WTC11 (cell line): ENCODE measurements around the gene ATF3. TPM values are rescaled to one million over a fixed set of nuclear protein-coding genes. Genes with fewer than 3 reads are reported as not detected.

Source experiments
- ATAC-seq: fragments of 200-7000 bp; cut with Tn5 transposase; 2 replicates; pipeline ENCODE4 v1.10.0; 2021; ENCODE audit warnings: mild to moderate bottlenecking, moderate library complexity
- CTCF ChIA-PET: fragments of 300-600 bp; sonication (Branson Sonifier 250); formaldehyde crosslinking; loops from one replicate; lab custom pipeline; 2021; ENCODE audit warnings: antibody characterized with exemption; lab: Charles Lee
- POLR2A ChIA-PET: fragments of 350-600 bp; sonication (Branson Sonifier 250); formaldehyde crosslinking; loops from one replicate; lab custom pipeline; 2021; ENCODE audit warnings: antibody characterized with exemption; lab: Charles Lee
- DNase-seq: peaks from one replicate; pipeline ENCODE4 v3.0.0; 2021; ENCODE audit warnings: low spot score
- H3K27ac Mint-ChIP-seq: 2 replicates; pipeline ENCODE4 v1.8.0; 2021; ENCODE audit warnings: mixed read lengths
- H3K27me3 Mint-ChIP-seq: 2 replicates; pipeline ENCODE4 v1.8.0; 2021; ENCODE audit warnings: low read depth, mild to moderate bottlenecking, moderate library complexity, mixed read lengths
- H3K36me3 Mint-ChIP-seq: 2 replicates; pipeline ENCODE4 v1.8.0; 2021; ENCODE audit warnings: mixed read lengths
- H3K4me1 Mint-ChIP-seq: 2 replicates; pipeline ENCODE4 v1.8.0; 2022; ENCODE audit warnings: mixed read lengths
- H3K4me3 Mint-ChIP-seq: 2 replicates; pipeline ENCODE4 v1.8.0; 2021; ENCODE audit warnings: mild to moderate bottlenecking, moderate library complexity, mixed read lengths
- H3K9me3 Mint-ChIP-seq: 2 replicates; pipeline ENCODE4 v1.8.0; 2021; ENCODE audit warnings: mixed read lengths
- CDX4 ChIP-seq: fragments of 250-450 bp; sonication (Bioruptor Pico); IDR thresholded peaks from 2 replicates; pipeline ENCODE4 v1.9.0; 2021; ENCODE audit warnings: moderate library complexity, mild to moderate bottlenecking, inconsistent platforms, borderline replicate concordance
- CREB1 ChIP-seq: sonication (generic); formaldehyde crosslinking; IDR thresholded peaks from 2 replicates; pipeline ENCODE4 v1.8.0; 2023; ENCODE audit warnings: mild to moderate bottlenecking, missing genetic modification reagents
- ESRRA ChIP-seq: sonication (generic); formaldehyde crosslinking; IDR thresholded peaks from 2 replicates; pipeline ENCODE4 v1.8.1; 2022; ENCODE audit warnings: mild to moderate bottlenecking, missing genetic modification reagents, borderline replicate concordance
- FOXK1 ChIP-seq: sonication (generic); formaldehyde crosslinking; IDR thresholded peaks from 2 replicates; pipeline ENCODE4 v1.8.0; 2022; ENCODE audit warnings: mild to moderate bottlenecking, moderate library complexity, missing genetic modification reagents
- HMGA2 ChIP-seq: fragments of 250-450 bp; sonication (Bioruptor Pico); IDR thresholded peaks from 2 replicates; pipeline ENCODE4 v1.4.0; 2021; ENCODE audit warnings: mild to moderate bottlenecking, moderate library complexity
- JAZF1 ChIP-seq: fragments of 250-450 bp; sonication (Bioruptor Pico); IDR thresholded peaks from 2 replicates; pipeline ENCODE4 v1.9.0; 2021; ENCODE audit warnings: moderate library complexity, mild to moderate bottlenecking, inconsistent platforms
- MXD4 ChIP-seq: fragments of 250-450 bp; sonication (Bioruptor Pico); IDR thresholded peaks from 2 replicates; pipeline ENCODE4 v1.8.0; 2021; ENCODE audit warnings: mild to moderate bottlenecking, moderate library complexity, borderline replicate concordance
- PREB ChIP-seq: sonication (generic); formaldehyde crosslinking; IDR thresholded peaks from 2 replicates; pipeline ENCODE4 v1.8.1; 2022; ENCODE audit warnings: mild to moderate bottlenecking, missing genetic modification reagents, moderate library complexity, borderline replicate concordance
- STAT6 ChIP-seq: sonication (generic); formaldehyde crosslinking; conservative IDR thresholded peaks from 2 replicates; pipeline ENCODE4 v1.8.1; 2023; ENCODE audit warnings: mild to moderate bottlenecking, low read depth, missing genetic modification reagents, moderate library complexity
- TEAD4 ChIP-seq: sonication (generic); formaldehyde crosslinking; IDR thresholded peaks from 2 replicates; pipeline ENCODE4 v1.8.0; 2022; ENCODE audit warnings: mild to moderate bottlenecking, missing genetic modification reagents
- TP53 ChIP-seq: sonication (generic); formaldehyde crosslinking; IDR thresholded peaks from 2 replicates; pipeline ENCODE4 v1.8.1; 2023; ENCODE audit warnings: mild to moderate bottlenecking, missing genetic modification reagents
- ZNF138 ChIP-seq: sonication (generic); formaldehyde crosslinking; conservative IDR thresholded peaks from 2 replicates; pipeline ENCODE4 v1.8.1; 2022; ENCODE audit warnings: mild to moderate bottlenecking, moderate library complexity, missing genetic modification reagents
- ZNF232 ChIP-seq: sonication (generic); formaldehyde crosslinking; IDR thresholded peaks from 2 replicates; pipeline ENCODE4 v1.8.0; 2022; ENCODE audit warnings: mild to moderate bottlenecking, missing genetic modification reagents
- ZNF396 ChIP-seq: fragments of 250-450 bp; sonication (Bioruptor Pico); IDR thresholded peaks from 2 replicates; pipeline ENCODE4 v1.8.0; 2021; ENCODE audit warnings: mild to moderate bottlenecking, moderate library complexity, borderline replicate concordance
- ZNF671 ChIP-seq: fragments of 250-450 bp; sonication (Bioruptor Pico); IDR thresholded peaks from 2 replicates; pipeline ENCODE4 v1.8.0; 2021; ENCODE audit warnings: mild to moderate bottlenecking
- total RNA-seq: library from RNA; stranded (reverse); gene quantifications from 3 replicates; pipeline ENCODE4 v1.2.3, GENCODE V29; 2021
- TF ChIP-seq, protein P1 (sequence below): sonication (generic); formaldehyde crosslinking; IDR thresholded peaks from 2 replicates; pipeline ENCODE4 v1.8.0; 2022; ENCODE audit warnings: mild to moderate bottlenecking, missing genetic modification reagents
- TF ChIP-seq, protein P2 (sequence below): sonication (generic); formaldehyde crosslinking; IDR thresholded peaks from 2 replicates; pipeline ENCODE4 v1.8.1; 2023; ENCODE audit warnings: mild to moderate bottlenecking, missing genetic modification reagents
- TF ChIP-seq, protein P3 (sequence below): sonication (generic); formaldehyde crosslinking; IDR thresholded peaks from 2 replicates; pipeline ENCODE4 v1.8.0; 2022; ENCODE audit warnings: mild to moderate bottlenecking, missing genetic modification reagents
- TF ChIP-seq, protein P4 (sequence below): sonication (generic); formaldehyde crosslinking; IDR thresholded peaks from 2 replicates; pipeline ENCODE4 v1.8.1; 2023; ENCODE audit warnings: mild to moderate bottlenecking, missing genetic modification reagents, borderline replicate concordance

Gene ATF3
- total RNA-seq, 1 experiment from 2014 or later: 19.4 TPM

DNA sequence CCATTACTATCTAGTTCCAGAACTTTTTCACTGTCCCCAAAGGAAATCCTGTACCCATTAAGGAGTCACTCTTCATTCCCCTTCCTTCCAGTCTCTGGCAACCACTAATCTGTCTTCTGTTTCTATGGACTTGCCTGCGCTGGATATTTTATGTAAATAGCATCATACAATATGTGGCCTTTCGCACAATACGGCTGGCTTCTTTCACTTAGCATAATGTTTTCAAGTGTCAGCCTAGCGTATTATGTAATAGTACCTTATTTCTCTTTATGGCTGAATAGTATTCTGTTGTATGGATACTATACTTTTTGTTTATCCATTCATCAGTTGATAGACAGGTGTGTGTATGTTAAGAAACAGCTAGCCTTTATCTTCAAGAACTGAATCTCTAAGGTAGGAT lies 14.3 kb downstream of the ATF3 start:
- DNase-seq: no peak
- H3K36me3 Mint-ChIP-seq: peaks cover 25% of the 10 kb centered on the region
- peaks cover 4% of the 10 kb centered on the region; the same call in 1 of the 2 replicates for H3K27me3 Mint-ChIP-seq
- H3K9me3 Mint-ChIP-seq: no peaks in the 10 kb centered on the region
- ATAC-seq: no peak
- no peak overlapping the region for H3K27ac Mint-ChIP-seq
- H3K4me3 Mint-ChIP-seq: no peak overlapping the region
- CTCF ChIA-PET: interaction anchor here (0.8 to 1.2 kb wide), 2 partner anchors 42 to 167 kb away, joined by 3 to 8 read pairs; no protein-coding TSS in a partner anchor
- peaks cover 4% of the 10 kb centered on the region for H3K4me1 Mint-ChIP-seq
- POLR2A ChIA-PET: interaction anchor here (1.2 kb wide), 1 partner anchor 15 kb away, joined by 4 read pairs; the partner anchor contains the start of gene ATF3
- TF ChIP-seq, protein P1, sequence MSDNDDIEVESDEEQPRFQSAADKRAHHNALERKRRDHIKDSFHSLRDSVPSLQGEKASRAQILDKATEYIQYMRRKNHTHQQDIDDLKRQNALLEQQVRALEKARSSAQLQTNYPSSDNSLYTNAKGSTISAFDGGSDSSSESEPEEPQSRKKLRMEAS (CRISPR knock-in tag): no peak
- TF ChIP-seq TP53: no peak
- no peak for TF ChIP-seq ZNF671
- no peak for TF ChIP-seq ZNF396 (CRISPR knock-in tag)
- no peak for TF ChIP-seq CDX4 (CRISPR knock-in tag)
- TF ChIP-seq MXD4 (CRISPR knock-in tag): no peak
- no peak for TF ChIP-seq ZNF138 (CRISPR knock-in tag)
- TF ChIP-seq ZNF232 (CRISPR knock-in tag): no peak
- TF ChIP-seq CREB1: no peak
- TF ChIP-seq FOXK1 (CRISPR knock-in tag): no peak

DNA sequence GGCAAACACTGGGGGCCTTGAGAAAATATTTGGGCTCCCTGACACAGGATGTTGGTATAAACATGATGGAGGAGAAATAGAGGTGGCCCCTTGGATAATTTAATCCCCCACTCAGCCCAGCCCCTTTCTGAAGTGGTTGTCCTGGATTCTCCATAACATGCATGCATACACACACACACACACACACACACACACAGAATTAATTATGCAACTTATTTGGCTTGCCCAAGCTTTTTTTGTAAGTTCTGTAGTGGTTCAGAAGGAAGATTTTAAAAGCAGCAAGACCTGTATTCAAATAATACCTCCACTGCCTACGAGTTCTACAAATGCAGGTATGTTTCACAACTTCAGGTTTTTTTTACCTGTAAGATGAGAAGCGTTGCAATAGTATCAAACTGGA lies 15.0 kb downstream of the ATF3 start:
- ChIA-PET POLR2A (interaction anchor here (1.2 kb wide), 1 partner anchor 15 kb away, joined by 4 read pairs; the partner anchor contains the start of gene ATF3), CTCF (interaction anchor here (1.2 kb wide), 1 partner anchor 168 kb away, joined by 8 read pairs; no protein-coding TSS in a partner anchor)
- DNase-seq: no peak
- H3K4me3 Mint-ChIP-seq: no peak overlapping the region
- peaks cover 18% of the 10 kb centered on the region for H3K36me3 Mint-ChIP-seq
- TF ChIP-seq JAZF1 (CRISPR knock-in tag) (no peak), TEAD4 (CRISPR knock-in tag) (no peak)
- TF ChIP-seq, protein P2, sequence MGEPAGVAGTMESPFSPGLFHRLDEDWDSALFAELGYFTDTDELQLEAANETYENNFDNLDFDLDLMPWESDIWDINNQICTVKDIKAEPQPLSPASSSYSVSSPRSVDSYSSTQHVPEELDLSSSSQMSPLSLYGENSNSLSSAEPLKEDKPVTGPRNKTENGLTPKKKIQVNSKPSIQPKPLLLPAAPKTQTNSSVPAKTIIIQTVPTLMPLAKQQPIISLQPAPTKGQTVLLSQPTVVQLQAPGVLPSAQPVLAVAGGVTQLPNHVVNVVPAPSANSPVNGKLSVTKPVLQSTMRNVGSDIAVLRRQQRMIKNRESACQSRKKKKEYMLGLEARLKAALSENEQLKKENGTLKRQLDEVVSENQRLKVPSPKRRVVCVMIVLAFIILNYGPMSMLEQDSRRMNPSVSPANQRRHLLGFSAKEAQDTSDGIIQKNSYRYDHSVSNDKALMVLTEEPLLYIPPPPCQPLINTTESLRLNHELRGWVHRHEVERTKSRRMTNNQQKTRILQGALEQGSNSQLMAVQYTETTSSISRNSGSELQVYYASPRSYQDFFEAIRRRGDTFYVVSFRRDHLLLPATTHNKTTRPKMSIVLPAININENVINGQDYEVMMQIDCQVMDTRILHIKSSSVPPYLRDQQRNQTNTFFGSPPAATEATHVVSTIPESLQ (CRISPR knock-in tag): no peak
- TF ChIP-seq, protein P3, sequence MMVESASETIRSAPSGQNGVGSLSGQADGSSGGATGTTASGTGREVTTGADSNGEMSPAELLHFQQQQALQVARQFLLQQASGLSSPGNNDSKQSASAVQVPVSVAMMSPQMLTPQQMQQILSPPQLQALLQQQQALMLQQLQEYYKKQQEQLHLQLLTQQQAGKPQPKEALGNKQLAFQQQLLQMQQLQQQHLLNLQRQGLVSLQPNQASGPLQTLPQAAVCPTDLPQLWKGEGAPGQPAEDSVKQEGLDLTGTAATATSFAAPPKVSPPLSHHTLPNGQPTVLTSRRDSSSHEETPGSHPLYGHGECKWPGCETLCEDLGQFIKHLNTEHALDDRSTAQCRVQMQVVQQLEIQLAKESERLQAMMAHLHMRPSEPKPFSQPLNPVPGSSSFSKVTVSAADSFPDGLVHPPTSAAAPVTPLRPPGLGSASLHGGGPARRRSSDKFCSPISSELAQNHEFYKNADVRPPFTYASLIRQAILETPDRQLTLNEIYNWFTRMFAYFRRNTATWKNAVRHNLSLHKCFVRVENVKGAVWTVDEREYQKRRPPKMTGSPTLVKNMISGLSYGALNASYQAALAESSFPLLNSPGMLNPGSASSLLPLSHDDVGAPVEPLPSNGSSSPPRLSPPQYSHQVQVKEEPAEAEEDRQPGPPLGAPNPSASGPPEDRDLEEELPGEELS (CRISPR knock-in tag): no peak
- H3K27me3 Mint-ChIP-seq: peaks cover 4% of the 10 kb centered on the region; the same call in 1 of the 2 replicates
- H3K27ac Mint-ChIP-seq: no peak overlapping the region
- ATAC-seq: no peak
- peaks cover 4% of the 10 kb centered on the region for H3K4me1 Mint-ChIP-seq
- H3K9me3 Mint-ChIP-seq: no peaks in the 10 kb centered on the region

DNA sequence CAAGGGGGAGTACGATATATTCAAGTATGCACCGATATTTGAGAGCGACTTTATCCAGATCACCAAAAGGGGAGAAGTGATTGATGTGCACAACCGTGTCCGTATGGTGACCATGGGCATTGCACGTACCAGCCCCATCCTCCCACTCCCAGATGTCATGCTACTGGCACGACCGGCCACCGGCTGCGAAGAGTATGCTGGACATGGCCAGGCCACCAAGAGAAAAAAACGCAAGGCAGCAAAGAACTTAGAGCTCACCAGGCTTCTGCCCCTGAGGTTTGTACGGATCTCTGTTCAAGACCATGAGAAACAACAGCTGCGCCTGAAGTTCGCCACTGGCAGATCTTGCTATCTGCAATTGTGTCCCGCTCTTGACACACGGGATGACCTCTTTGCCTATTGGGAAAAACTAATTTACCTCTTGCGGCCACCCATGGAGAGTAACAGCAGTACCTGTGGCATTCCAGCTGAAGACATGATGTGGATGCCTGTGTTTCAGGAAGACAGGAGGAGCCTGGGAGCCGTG lies 16.5 kb downstream of the ATF3 start:
- Mint-ChIP-seq H3K4me3 (no peak overlapping the region), H3K4me1 (peaks cover 4% of the 10 kb centered on the region), H3K27ac (no peak overlapping the region), H3K27me3 (peaks cover 4% of the 10 kb centered on the region; the same call in 1 of the 2 replicates), H3K9me3 (no peaks in the 10 kb centered on the region), H3K36me3 (peaks cover 6% of the 10 kb centered on the region)
- ChIA-PET POLR2A (no interaction called here), CTCF (no interaction called here)
- DNase-seq (no peak), ATAC-seq (no peak)
- TF ChIP-seq HMGA2 (CRISPR knock-in tag) (no peak), PREB (CRISPR knock-in tag) (no peak), ZNF232 (CRISPR knock-in tag) (no peak), STAT6 (CRISPR knock-in tag) (no peak), ESRRA (CRISPR knock-in tag) (no peak), CREB1 (no peak)
- TF ChIP-seq, protein P4, sequence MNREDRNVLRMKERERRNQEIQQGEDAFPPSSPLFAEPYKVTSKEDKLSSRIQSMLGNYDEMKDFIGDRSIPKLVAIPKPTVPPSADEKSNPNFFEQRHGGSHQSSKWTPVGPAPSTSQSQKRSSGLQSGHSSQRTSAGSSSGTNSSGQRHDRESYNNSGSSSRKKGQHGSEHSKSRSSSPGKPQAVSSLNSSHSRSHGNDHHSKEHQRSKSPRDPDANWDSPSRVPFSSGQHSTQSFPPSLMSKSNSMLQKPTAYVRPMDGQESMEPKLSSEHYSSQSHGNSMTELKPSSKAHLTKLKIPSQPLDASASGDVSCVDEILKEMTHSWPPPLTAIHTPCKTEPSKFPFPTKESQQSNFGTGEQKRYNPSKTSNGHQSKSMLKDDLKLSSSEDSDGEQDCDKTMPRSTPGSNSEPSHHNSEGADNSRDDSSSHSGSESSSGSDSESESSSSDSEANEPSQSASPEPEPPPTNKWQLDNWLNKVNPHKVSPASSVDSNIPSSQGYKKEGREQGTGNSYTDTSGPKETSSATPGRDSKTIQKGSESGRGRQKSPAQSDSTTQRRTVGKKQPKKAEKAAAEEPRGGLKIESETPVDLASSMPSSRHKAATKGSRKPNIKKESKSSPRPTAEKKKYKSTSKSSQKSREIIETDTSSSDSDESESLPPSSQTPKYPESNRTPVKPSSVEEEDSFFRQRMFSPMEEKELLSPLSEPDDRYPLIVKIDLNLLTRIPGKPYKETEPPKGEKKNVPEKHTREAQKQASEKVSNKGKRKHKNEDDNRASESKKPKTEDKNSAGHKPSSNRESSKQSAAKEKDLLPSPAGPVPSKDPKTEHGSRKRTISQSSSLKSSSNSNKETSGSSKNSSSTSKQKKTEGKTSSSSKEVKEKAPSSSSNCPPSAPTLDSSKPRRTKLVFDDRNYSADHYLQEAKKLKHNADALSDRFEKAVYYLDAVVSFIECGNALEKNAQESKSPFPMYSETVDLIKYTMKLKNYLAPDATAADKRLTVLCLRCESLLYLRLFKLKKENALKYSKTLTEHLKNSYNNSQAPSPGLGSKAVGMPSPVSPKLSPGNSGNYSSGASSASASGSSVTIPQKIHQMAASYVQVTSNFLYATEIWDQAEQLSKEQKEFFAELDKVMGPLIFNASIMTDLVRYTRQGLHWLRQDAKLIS (CRISPR knock-in tag): no peak
